Mammary epithelial cell (primary cell): ENCODE results near the gene ADAR.

Experiments used
- CTCF ChIP-seq, 2 donors: IDR thresholded peaks in 1 of 2; conservative IDR thresholded peaks in 1 of 2; 2 replicates each; pipeline ENCODE4 v1.5.1; 2011 to 2012; ENCODE audit warnings: inconsistent platforms in 2 of 2, low read length in 2 of 2, mild to moderate bottlenecking in 2 of 2, control low read depth in 1 of 2, low read depth in 1 of 2; ENCODE audit not compliant: insufficient read depth in 1 of 2; ENCODE audit errors: extremely low read depth in 1 of 2
- EZH2 ChIP-seq: IDR thresholded peaks from 2 replicates; pipeline ENCODE4 v1.6.1; 2012; ENCODE audit warnings: low read length, inconsistent platforms, borderline replicate concordance

GRCh38 chr1:154556422-154556821, 51.6 kb downstream of the ADAR start:
- TF ChIP-seq CTCF (conservative IDR thresholded peaks at IDR 0.05 in 1 of 2, IDR thresholded peaks at IDR 0.05 in 1 of 2; ENCODE audit: extremely low read depth in 1 of 2, insufficient read depth in 1 of 2, low read depth in 1 of 2, low read length in 2 of 2) (no peak), EZH2 (no peak)
